Measurements from ENCODE around the gene GIMAP4.
"Not testable (repeated sequence)": the region's sequence is repeated elsewhere in the genome, so short reads cannot be mapped to it uniquely, and the experiment has no call there.

The GIMAP4 gene

DNA sequence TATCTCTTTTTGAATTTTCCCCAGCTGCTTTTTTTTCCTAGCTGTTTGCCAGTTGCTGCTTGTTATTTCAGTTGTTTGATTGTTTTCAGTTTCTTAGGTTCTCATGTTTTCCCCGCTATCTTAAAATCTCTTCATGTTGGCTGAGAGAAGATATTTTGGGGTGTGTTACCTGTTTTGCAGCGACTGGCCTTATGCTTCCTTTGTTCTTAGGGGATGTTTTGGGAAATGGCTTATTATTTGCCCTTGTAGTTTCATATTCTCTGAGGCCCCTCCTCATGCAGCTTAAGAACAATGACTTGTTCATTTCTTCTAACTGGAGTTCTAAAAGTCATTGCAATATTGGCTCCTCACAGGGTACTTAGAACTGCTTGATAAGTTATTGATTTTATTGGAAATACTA, 36.4 kb downstream of the GIMAP4 start:
- not testable (repeated sequence) for H3K27me3 ChIP-seq (ENCODE audit: insufficient read depth, low read length, poor library complexity); H3K56ac ChIP-seq (ENCODE audit: low read length); H3K9ac ChIP-seq (ENCODE audit: low read length); H2BK5ac ChIP-seq (ENCODE audit: low read length); H4K5ac ChIP-seq (ENCODE audit: low read length); DNase-seq; H2BK120ac ChIP-seq (ENCODE audit: low read depth, low read length); H3K27ac ChIP-seq (ENCODE audit: low read depth, low read length); H4K8ac ChIP-seq (ENCODE audit: low read depth, low read length); H3K79me2 ChIP-seq (ENCODE audit: control insufficient read depth, insufficient read depth, low read length); H3K23ac ChIP-seq (ENCODE audit: low read length); H3K36me3 ChIP-seq (ENCODE audit: control insufficient read depth, insufficient read depth, low read length); H3K18ac ChIP-seq (ENCODE audit: low read length); H2BK15ac ChIP-seq (replicated peaks; ENCODE audit: low read depth); H3K4me1 ChIP-seq (ENCODE audit: control insufficient read depth, low read depth, low read length); H3K4ac ChIP-seq (ENCODE audit: low read depth, low read length); H3K4me3 ChIP-seq (ENCODE audit: low read length); H2AK5ac ChIP-seq (ENCODE audit: low read length); H3K79me1 ChIP-seq (ENCODE audit: low read length); H3K4me2 ChIP-seq (ENCODE audit: low read length)
- no CpG with 5 or more reads among the region's 2 CpGs for WGBS (ENCODE audit: extremely low coverage, insufficient coverage, low lambda C conversion rate)

- no peaks in the 10 kb centered on the region for H3K79me2 ChIP-seq (ENCODE audit: control insufficient read depth, insufficient read depth, low read length)
- no peaks in the 10 kb centered on the region for H3K79me1 ChIP-seq (ENCODE audit: low read length)
- H3K56ac ChIP-seq (ENCODE audit: low read length), result no peak overlapping the region
- H2BK120ac ChIP-seq (ENCODE audit: low read depth, low read length), result no peak overlapping the region
- H2BK5ac ChIP-seq (ENCODE audit: low read length), result no peak overlapping the region
- no peak overlapping the region for H3K4me3 ChIP-seq (ENCODE audit: low read length)
- H2BK15ac ChIP-seq (replicated peaks; ENCODE audit: low read depth), result no peak overlapping the region
- H4K8ac ChIP-seq (ENCODE audit: low read depth, low read length), result no peak overlapping the region
- no peaks in the 10 kb centered on the region for H3K4me1 ChIP-seq (ENCODE audit: control insufficient read depth, low read depth, low read length)
- H3K18ac ChIP-seq (ENCODE audit: low read length), result no peak overlapping the region
- H3K27ac ChIP-seq (ENCODE audit: low read depth, low read length), result no peak overlapping the region
- H2AK5ac ChIP-seq (ENCODE audit: low read length), result no peak overlapping the region
- H3K4ac ChIP-seq (ENCODE audit: low read depth, low read length), result no peak overlapping the region
- H3K4me2 ChIP-seq (ENCODE audit: low read length), result no peak overlapping the region
- H4K5ac ChIP-seq (ENCODE audit: low read length), result no peak overlapping the region
- H3K36me3 ChIP-seq (ENCODE audit: control insufficient read depth, insufficient read depth, low read length), result no peaks in the 10 kb centered on the region
- no peak overlapping the region for H3K23ac ChIP-seq (ENCODE audit: low read length)
- H3K9ac ChIP-seq (ENCODE audit: low read length), result no peak overlapping the region
- no peak for DNase-seq
- no CpG with 5 or more reads among the region's 1 CpG for WGBS (ENCODE audit: extremely low coverage, insufficient coverage, low lambda C conversion rate)
- H3K27me3 ChIP-seq (ENCODE audit: insufficient read depth, low read length, poor library complexity), result no peaks in the 10 kb centered on the region
Measured at GRCh38 chr7:150610233-150610632, 43.0 kb downstream of the GIMAP4 start.

- no peaks in the 10 kb centered on the region for H3K27me3 ChIP-seq (ENCODE audit: insufficient read depth, low read length, poor library complexity)
- H3K4me1 ChIP-seq (ENCODE audit: control insufficient read depth, low read depth, low read length), result no peaks in the 10 kb centered on the region
- H4K8ac ChIP-seq (ENCODE audit: low read depth, low read length), result no peak overlapping the region
- no peak overlapping the region for H2AK5ac ChIP-seq (ENCODE audit: low read length)
- no peak overlapping the region for H2BK120ac ChIP-seq (ENCODE audit: low read depth, low read length)
- H3K56ac ChIP-seq (ENCODE audit: low read length), result no peak overlapping the region
- H3K18ac ChIP-seq (ENCODE audit: low read length), result no peak overlapping the region
- no peaks in the 10 kb centered on the region for H3K36me3 ChIP-seq (ENCODE audit: control insufficient read depth, insufficient read depth, low read length)
- no CpG with 5 or more reads among the region's 3 CpGs for WGBS (ENCODE audit: extremely low coverage, insufficient coverage, low lambda C conversion rate)
- H3K27ac ChIP-seq (ENCODE audit: low read depth, low read length), result no peak overlapping the region
- H2BK5ac ChIP-seq (ENCODE audit: low read length), result no peak overlapping the region
- no peak overlapping the region for H3K23ac ChIP-seq (ENCODE audit: low read length)
- no peak overlapping the region for H3K4me3 ChIP-seq (ENCODE audit: low read length)
- no peak overlapping the region for H2BK15ac ChIP-seq (replicated peaks; ENCODE audit: low read depth)
- H3K4ac ChIP-seq (ENCODE audit: low read depth, low read length), result no peak overlapping the region
- no peaks in the 10 kb centered on the region for H3K79me1 ChIP-seq (ENCODE audit: low read length)
- no peak overlapping the region for H4K5ac ChIP-seq (ENCODE audit: low read length)
- no peak overlapping the region for H3K4me2 ChIP-seq (ENCODE audit: low read length)
- no peak overlapping the region for H3K9ac ChIP-seq (ENCODE audit: low read length)
- no peak for DNase-seq
- H3K79me2 ChIP-seq (ENCODE audit: control insufficient read depth, insufficient read depth, low read length), result no peaks in the 10 kb centered on the region
Measured at GRCh38 chr7:150612925-150613324, 45.7 kb downstream of the GIMAP4 start.

GRCh38 chr7:150613880-150614279, 46.7 kb downstream of the GIMAP4 start:
- Histone ChIP-seq H3K79me1 (ENCODE audit: low read length) (no peaks in the 10 kb centered on the region), H3K18ac (ENCODE audit: low read length) (no peak overlapping the region), H3K27me3 (ENCODE audit: insufficient read depth, low read length, poor library complexity) (no peaks in the 10 kb centered on the region), H3K9ac (ENCODE audit: low read length) (no peak overlapping the region), H2BK15ac (replicated peaks; ENCODE audit: low read depth) (no peak overlapping the region), H2BK5ac (ENCODE audit: low read length) (no peak overlapping the region), H4K5ac (ENCODE audit: low read length) (no peak overlapping the region), H3K36me3 (ENCODE audit: control insufficient read depth, insufficient read depth, low read length) (no peaks in the 10 kb centered on the region), H2BK120ac (ENCODE audit: low read depth, low read length) (no peak overlapping the region), H3K56ac (ENCODE audit: low read length) (no peak overlapping the region), H3K4me3 (ENCODE audit: low read length) (no peak overlapping the region), H3K4ac (ENCODE audit: low read depth, low read length) (no peak overlapping the region), H3K27ac (ENCODE audit: low read depth, low read length) (no peak overlapping the region), H3K4me1 (ENCODE audit: control insufficient read depth, low read depth, low read length) (no peaks in the 10 kb centered on the region), H2AK5ac (ENCODE audit: low read length) (no peak overlapping the region), H4K8ac (ENCODE audit: low read depth, low read length) (no peak overlapping the region), H3K4me2 (ENCODE audit: low read length) (no peak overlapping the region), H3K79me2 (ENCODE audit: control insufficient read depth, insufficient read depth, low read length) (no peaks in the 10 kb centered on the region), H3K23ac (ENCODE audit: low read length) (no peak overlapping the region)
- WGBS (ENCODE audit: extremely low coverage, insufficient coverage, low lambda C conversion rate), result no CpG with 5 or more reads among the region's 1 CpG
- no peak for DNase-seq

DNA sequence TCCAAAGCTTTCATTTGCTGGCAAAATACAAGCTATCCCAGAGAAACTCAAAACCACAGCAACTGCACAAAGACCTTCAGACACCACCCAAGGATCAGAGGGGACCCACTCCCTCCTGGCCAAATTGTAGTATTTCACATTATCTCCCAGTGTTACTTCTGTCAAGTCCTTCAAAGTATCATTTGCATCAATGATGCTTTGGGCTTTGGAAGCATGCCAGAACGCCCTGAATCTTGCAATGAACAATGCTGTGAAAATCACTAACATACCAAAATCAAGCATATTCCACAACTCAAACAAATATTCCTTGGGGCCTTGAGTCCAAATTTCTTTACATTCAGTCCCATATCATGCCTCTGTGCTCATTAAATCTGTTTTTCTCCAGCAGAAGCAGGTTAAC, 47.2 kb downstream of the GIMAP4 start:
- H3K79me2 ChIP-seq (ENCODE audit: control insufficient read depth, insufficient read depth, low read length); H2BK120ac ChIP-seq (ENCODE audit: low read depth, low read length); H3K4me2 ChIP-seq (ENCODE audit: low read length); H3K79me1 ChIP-seq (ENCODE audit: low read length); H3K18ac ChIP-seq (ENCODE audit: low read length); H3K27ac ChIP-seq (ENCODE audit: low read depth, low read length); H3K56ac ChIP-seq (ENCODE audit: low read length); H3K27me3 ChIP-seq (ENCODE audit: insufficient read depth, low read length, poor library complexity); H2AK5ac ChIP-seq (ENCODE audit: low read length); H3K4ac ChIP-seq (ENCODE audit: low read depth, low read length); DNase-seq; H3K9ac ChIP-seq (ENCODE audit: low read length); H3K4me3 ChIP-seq (ENCODE audit: low read length); H3K4me1 ChIP-seq (ENCODE audit: control insufficient read depth, low read depth, low read length); H2BK5ac ChIP-seq (ENCODE audit: low read length); H4K5ac ChIP-seq (ENCODE audit: low read length); H4K8ac ChIP-seq (ENCODE audit: low read depth, low read length); H2BK15ac ChIP-seq (replicated peaks; ENCODE audit: low read depth); H3K36me3 ChIP-seq (ENCODE audit: control insufficient read depth, insufficient read depth, low read length); H3K23ac ChIP-seq (ENCODE audit: low read length): not testable (repeated sequence)
- WGBS (ENCODE audit: extremely low coverage, insufficient coverage, low lambda C conversion rate), result no CpG with 5 or more reads among the region's 1 CpG

DNA sequence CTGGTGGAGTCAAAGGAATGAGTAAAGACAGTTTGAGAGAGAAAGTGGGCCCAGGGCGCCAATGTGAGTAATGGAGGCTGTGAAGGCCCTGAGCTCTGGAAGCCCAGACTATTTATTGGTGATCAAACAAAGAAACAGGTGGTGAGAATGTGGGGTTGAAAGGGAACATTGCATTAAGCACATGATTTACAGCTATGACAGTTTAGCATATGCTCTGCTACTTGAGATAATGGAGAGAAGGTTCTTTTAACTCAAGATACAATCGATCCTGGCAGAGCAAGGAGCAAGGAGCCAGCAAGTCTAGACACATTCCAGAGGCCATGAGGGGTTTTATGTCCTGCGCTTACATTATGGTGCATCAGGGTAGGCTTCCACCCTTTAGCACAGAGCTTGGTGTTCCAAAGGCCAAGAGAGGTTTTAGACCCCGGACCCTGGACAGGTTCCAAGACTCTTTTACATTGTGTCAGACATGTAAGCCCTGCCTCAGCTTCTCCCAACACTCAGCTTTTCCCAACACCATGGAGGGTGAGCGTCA, 48.1 kb downstream of the GIMAP4 start:
- not testable (repeated sequence) for H3K4ac ChIP-seq (ENCODE audit: low read depth, low read length); H3K23ac ChIP-seq (ENCODE audit: low read length); H4K5ac ChIP-seq (ENCODE audit: low read length); H3K27me3 ChIP-seq (ENCODE audit: insufficient read depth, low read length, poor library complexity); H3K36me3 ChIP-seq (ENCODE audit: control insufficient read depth, insufficient read depth, low read length); H3K4me1 ChIP-seq (ENCODE audit: control insufficient read depth, low read depth, low read length); H4K8ac ChIP-seq (ENCODE audit: low read depth, low read length); H2BK120ac ChIP-seq (ENCODE audit: low read depth, low read length); H3K56ac ChIP-seq (ENCODE audit: low read length); H2BK5ac ChIP-seq (ENCODE audit: low read length); DNase-seq; H3K4me3 ChIP-seq (ENCODE audit: low read length); H3K9ac ChIP-seq (ENCODE audit: low read length); H2BK15ac ChIP-seq (replicated peaks; ENCODE audit: low read depth); H3K27ac ChIP-seq (ENCODE audit: low read depth, low read length); H3K4me2 ChIP-seq (ENCODE audit: low read length); H2AK5ac ChIP-seq (ENCODE audit: low read length); H3K79me2 ChIP-seq (ENCODE audit: control insufficient read depth, insufficient read depth, low read length); H3K18ac ChIP-seq (ENCODE audit: low read length); H3K79me1 ChIP-seq (ENCODE audit: low read length)
- WGBS (ENCODE audit: extremely low coverage, insufficient coverage, low lambda C conversion rate), result no CpG with 5 or more reads among the region's 5 CpGs

All from mesendoderm (in vitro differentiated cells).